ENCODE results near the gene REEP1.

The REEP1 gene

GRCh38 chr2:86304416-86304815 is 33.0 kb downstream of the REEP1 start:
- no peak for FAIRE-seq

GRCh38 chr2:86302320-86302719 is 35.1 kb downstream of the REEP1 start:
- no peak for FAIRE-seq

- no peak for FAIRE-seq
Observed at GRCh38 chr2:86301711-86302202, 35.7 kb downstream of the REEP1 start.

- no peak for FAIRE-seq
Observed at GRCh38 chr2:86301009-86301408, 36.4 kb downstream of the REEP1 start.

- no peak for FAIRE-seq
Observed at GRCh38 chr2:86300496-86300895, 36.9 kb downstream of the REEP1 start.

- no peak for FAIRE-seq
Observed at GRCh38 chr2:86298411-86299390, 38.7 kb downstream of the REEP1 start.

- no peak for FAIRE-seq
Observed at GRCh38 chr2:86297382-86298147, 39.9 kb downstream of the REEP1 start.

GRCh38 chr2:86296947-86297346 is 40.5 kb downstream of the REEP1 start:
- FAIRE-seq, result no peak

GRCh38 chr2:86295066-86295465 is 42.4 kb downstream of the REEP1 start:
- FAIRE-seq, result no peak

GRCh38 chr2:86293612-86294011 is 43.8 kb downstream of the REEP1 start:
- FAIRE-seq, result no peak

- FAIRE-seq, result no peak
Observed at GRCh38 chr2:86292571-86293515, 44.6 kb downstream of the REEP1 start.

- FAIRE-seq, result no peak
Observed at GRCh38 chr2:86291328-86291662, 46.1 kb downstream of the REEP1 start.

- FAIRE-seq, result no peak
Observed at GRCh38 chr2:86290596-86291327, 46.7 kb downstream of the REEP1 start.

- FAIRE-seq, result no peak
Observed at GRCh38 chr2:86286516-86286915, 50.9 kb downstream of the REEP1 start.

- no peak for FAIRE-seq
Observed at GRCh38 chr2:86285981-86286380, 51.4 kb downstream of the REEP1 start.

GRCh38 chr2:86285571-86285970 is 51.9 kb downstream of the REEP1 start:
- FAIRE-seq, result no peak

GRCh38 chr2:86284987-86285386 is 52.4 kb downstream of the REEP1 start:
- FAIRE-seq, result no peak

GRCh38 chr2:86284401-86284841 is 53.0 kb downstream of the REEP1 start:
- no peak for FAIRE-seq

- no peak for FAIRE-seq
Observed at GRCh38 chr2:86283411-86284030, 53.9 kb downstream of the REEP1 start.

GRCh38 chr2:86281066-86281700 is 56.2 kb downstream of the REEP1 start:
- no peak for FAIRE-seq

GRCh38 chr2:86280191-86280667 is 57.2 kb downstream of the REEP1 start:
- FAIRE-seq, result no peak

Data from A204.1 (cell line).